Stimulated activated CD8-positive, alpha-beta memory T cell treated with anti-CD3 and anti-CD28 coated beads, Interleukin-15, amount 100 ng/mL, for 24 hours (primary cell): ENCODE results near the gene HJV.
"Not testable (repeated sequence)": the region's sequence is repeated elsewhere in the genome, so short reads cannot be mapped to it uniquely, and the experiment has no call there.

Source experiments
- DNase-seq: peaks from one replicate; pipeline ENCODE4 v3.0.0-alpha.2; 2020; ENCODE audit warnings: low read depth

Gene HJV, protein sequence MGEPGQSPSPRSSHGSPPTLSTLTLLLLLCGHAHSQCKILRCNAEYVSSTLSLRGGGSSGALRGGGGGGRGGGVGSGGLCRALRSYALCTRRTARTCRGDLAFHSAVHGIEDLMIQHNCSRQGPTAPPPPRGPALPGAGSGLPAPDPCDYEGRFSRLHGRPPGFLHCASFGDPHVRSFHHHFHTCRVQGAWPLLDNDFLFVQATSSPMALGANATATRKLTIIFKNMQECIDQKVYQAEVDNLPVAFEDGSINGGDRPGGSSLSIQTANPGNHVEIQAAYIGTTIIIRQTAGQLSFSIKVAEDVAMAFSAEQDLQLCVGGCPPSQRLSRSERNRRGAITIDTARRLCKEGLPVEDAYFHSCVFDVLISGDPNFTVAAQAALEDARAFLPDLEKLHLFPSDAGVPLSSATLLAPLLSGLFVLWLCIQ

DNA sequence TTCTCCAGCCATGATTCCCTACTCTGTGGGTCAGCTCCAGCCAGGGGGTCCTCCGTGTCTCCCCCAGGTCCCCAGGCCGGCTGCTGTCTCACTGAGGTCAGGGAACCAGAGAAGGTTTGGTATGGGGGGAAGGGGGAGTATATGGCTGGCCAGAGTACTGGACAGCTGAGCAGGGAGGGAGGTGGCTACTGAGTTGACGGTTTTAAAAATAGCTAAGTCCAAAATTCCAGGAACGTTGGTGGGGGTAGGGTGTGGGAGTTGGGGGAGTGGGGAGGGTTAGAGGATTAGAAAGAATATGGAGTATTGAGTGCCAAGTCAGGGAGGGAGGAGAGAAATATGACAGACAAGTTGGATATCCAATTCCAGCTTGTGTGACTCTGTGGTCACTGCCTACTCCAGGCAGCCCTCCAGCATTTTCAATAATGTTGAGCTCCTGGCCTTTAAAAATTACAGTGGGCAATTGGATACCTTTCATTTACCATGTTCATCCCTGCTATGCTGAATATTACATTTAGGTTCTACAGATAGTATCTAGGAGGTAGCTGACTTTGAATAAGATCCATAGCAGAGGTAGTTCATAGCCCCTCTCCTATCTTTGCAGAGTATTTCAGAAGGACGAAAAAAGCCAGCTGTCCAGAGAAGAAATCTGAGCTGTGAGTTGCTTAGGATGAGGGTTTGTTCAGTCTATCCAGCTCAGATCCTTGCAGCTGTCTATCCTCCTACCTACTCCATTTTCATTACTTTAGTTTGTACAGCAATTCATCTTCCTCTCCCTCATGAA is at the start of gene HJV:
TSS of gene HJV (minus strand) at position 114 of the 781 bp plus-strand sequence. CDS start 1,504 bp downstream, outside the sequence.
- DNase-seq, result no peak

DNA sequence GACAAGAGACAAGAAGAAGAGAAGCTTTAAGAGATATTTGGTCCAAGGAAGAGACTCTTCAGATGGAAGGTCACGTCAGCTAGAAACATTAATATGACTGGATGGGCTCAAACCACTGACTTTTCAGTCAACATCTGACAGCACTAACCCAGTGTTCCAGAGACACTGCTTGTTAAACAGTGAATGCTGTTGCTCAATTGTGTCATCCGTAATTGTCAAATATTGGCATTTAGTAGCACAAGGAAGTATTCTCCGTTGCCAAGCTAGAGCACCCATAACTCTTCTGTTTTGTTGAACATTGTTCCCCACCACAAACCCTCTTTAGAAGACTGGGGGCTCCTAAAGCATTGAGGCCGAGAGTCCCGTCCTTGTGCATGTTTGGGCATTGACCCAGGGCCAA is 37.6 kb upstream of the HJV start:
- not testable (repeated sequence) for DNase-seq

DNA sequence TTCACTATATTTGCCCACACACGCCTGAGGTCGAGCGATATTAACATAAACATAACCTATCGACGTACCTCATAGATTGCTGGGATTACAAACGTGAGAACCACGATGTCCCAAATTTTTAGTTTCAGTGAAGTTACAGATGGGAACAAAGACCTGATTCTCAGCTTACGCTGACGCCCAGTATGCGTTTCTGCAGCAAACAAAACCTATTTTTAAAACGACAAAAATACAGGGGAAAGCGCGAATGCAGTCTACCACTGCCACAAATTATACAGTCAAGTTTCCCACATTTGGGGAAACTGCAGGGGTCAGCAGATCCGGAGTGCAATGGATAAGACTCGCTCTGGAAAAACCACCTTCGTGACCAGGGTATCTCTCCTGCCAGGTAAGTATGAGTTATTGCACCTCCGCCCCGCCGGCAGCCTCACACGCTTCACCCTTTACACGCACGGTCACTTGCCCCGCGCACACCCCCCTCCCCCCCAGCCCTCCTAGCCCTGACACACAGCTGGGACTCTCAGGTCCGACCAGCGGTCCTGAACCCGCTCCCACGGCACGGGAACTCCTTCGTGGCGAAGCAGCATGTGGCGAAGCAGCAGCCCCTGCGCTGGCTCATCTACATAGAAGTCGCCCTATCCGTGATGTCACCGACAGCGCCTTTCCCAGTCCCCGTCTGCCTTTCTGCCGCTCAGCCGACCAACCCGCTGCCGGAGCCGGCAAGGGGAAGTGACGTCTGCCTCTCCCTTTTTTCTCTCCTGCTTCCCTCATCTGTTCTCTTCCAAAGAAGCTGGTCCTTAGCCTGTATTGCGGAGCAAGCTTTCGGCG is 30.5 kb upstream of the HJV start:
- DNase-seq, result peak; percentile 54

DNA sequence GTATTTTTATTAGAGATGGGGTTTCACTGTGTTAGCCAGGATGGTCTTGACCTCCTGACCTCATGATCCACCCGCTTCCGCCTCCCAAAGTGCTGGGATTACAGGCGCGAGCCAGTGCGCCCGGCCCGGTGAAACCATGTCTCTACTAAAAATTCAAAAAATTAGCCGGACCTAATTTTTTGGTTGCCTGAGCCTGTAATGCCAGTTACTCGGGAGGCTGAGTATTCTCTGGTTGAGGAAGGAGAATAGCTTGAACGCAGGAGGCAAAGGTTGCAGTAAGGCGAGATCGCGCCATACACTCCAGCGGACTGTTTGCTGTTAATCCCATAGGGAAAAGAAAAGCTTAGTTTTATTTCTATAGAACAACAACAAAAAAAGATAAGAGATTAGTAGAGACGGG is 29.9 kb upstream of the HJV start:
- DNase-seq, result no peak

DNA sequence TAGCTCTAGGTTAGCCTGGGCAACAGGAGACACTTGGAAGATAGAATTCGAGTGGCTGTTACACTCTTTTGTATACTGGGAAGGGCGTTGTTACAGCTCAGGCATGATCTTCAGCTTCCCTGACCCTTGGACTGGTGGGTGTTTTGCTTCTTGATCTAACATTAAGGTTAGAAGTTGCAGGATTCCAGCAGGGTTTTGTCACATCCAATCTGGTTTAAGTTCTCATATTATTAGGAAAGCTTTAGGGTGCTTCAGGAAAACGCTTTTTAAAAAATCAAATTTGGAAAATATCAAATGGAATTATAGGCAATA is 29.1 kb upstream of the HJV start:
- DNase-seq, result not testable (repeated sequence)

DNA sequence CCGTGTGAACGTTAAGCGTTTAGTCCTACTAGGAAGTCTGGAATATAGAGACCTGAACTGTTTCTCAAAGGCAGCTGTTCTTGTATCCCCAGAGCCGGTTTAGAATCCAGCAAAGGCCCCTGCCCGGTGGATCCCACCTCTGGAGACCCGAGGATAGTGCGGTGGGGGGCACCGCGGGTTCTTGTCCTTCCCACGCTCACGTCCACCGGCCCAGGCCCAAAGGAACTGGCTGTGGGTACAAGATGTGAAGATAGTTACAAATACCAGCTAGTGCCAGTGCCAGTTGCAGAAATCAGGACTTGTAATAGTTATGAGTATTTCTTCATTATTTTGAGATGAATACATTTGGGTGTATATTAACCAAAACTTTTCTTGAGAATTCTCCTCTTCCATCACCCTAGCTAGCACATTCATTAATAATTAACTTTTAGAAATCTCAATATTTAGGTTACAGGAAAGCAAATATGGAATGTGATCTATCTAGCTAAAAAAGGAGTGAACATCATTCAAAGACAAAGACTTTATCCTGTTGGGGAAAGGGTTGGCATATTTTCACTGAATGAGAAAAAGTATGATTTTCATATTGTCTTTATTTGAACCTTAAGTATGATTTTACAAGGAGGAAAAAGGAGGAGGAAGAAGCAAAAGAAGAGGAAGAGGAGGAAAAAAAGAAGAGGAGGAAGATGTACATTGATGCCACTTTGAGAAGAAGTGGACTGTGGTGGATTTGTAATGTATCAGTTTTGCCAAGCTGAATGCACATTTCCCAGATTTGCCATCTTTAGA is 28.5 kb upstream of the HJV start:
- DNase-seq, result not testable (repeated sequence)

DNA sequence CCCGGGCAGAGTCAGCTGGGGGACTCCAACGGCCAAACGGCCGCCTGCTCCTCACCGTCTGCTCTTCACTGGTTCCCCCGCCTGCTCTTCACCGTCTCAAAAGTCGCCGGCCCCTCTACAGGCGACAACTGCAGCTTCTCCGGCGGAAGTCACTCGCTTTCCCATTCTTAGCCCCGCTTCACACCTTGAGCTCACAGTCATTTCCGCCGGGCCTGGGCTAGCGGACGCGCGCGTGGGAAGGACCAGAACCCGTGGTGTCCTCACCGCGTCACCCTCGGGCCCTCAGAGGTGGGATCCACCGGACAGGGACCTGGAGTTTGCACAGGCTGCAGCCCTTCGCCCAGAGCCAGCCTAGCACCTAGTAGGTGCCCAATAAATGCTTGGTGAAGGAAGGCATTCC is 27.9 kb upstream of the HJV start:
- DNase-seq, result no peak

DNA sequence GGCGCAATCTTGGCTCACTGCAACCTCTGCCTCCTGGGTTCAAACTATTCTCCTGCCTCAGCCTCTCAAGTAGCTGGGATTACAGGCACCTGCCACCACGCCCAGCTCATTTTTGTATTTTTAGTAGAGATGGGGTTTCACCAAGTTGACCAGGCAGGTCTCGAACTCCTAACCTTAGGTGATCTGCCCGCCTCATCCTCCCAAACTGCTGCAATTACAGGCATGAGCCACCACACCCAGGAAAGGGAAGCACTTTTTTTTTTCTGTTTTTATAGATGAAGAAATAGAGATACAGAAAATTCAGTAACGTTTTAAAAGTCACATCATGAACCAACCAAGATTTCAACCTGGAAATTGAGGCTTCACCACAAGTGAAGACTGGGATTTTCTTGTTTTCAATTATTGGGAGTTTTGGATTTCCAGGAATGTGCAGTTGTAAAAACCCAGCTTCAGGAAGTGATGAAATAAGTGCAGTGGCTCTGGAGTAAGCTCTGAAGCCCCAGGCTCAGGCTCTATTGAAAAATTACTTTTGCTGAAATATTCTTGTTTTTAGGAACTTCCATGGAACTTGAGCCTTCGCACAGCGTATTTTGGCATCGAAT is 27.1 kb upstream of the HJV start:
- not testable (repeated sequence) for DNase-seq

DNA sequence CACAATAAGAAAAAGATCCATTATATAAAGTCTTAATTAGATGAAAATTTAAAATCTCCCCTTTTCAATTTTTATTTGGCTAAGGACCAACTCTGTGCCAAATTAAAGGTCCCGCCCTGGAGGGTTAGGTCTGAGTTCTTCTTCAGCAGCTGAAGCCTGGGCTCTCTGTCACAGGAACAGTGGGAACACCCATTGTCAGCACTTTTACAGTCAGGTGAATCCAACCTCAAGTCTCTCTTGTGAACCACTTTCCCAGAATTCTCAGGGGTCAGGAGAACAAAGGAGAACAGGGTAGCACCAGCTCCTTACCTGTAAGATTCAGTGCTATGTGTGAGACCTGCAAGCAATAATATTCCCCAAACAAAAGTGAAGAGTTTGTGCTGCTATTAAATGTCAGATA is 25.1 kb upstream of the HJV start:
- no peak for DNase-seq

DNA sequence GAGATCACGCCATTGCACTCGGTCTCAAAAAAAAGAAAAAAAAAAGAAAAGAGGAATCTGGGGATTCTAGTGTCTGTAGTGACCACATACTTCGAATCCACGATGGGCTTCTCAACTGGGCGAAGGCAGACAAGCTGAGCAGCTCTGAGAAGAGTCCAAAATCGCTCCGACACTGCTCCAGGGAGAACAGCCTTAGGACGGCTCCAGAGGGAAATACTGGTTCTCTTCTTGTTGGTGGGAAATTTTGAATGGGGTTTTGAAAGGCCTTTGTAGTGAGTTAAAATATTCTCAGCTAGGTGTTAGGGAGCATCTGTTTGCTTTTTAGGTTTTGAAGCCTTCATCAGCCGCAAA is 18.3 kb upstream of the HJV start:
- no peak for DNase-seq

DNA sequence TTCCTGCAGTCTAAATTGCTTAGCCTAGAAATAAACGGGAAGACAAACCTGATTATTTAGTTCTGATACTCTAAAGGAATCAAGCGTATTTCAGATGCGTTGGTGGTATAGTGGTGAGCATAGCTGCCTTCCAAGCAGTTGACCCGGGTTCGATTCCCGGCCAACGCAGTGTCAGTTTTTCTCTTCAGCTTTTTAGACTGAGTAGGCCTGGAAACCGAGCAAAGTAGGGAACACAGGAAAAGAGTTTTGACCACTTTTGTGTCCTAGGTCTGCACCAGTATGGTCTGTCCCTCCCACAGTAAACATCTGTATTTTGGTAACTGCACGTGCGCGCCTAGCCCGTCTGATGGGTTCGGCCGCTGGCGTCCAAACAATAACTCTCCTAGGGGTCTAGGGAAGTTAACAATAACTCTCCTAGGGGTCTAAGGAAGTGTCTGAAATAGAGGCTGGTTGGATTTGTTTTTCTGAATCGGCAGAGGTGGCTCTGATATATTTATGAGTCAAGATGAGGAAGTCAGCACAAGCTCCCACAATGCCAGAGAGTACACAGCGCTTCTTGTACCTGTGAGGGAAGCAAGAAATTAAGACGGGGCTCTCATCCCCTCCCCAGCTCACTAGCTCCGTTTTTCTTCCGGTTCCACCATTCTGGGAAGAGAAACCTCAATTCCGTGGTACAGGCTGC is 15.6 kb upstream of the HJV start:
- peak; percentile 42 for DNase-seq

DNA sequence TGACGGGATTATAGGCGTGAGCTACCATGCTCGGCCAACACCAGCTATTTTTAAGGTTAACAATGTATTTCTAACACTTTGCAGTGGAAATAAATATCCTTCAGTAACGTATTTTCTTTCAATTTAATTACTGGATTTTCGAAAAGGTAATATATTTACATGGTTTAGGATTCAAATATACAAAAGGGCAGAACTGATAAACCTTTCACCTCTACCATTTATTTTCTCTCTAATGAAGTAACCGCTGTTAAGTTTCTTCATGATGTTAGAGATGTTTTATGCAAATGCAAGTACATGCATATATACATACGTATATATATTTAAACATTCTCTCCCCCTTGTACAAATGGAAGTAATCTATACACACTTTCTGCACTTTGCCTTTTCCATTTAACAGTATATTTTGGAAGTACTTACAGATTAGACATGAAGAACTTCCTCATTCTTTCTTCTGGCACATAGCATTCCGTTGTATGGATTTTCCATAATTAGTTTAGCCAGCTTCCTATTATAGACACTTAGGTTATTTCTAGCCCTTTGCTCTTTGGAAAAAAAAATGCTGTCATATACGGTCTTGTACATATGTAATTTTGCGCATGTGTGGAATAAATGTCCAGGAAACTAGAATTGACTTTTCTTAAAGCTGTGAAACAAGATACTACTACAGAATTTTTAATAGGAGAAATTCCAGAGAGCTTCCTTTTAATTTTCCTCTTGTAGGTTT is 14.9 kb upstream of the HJV start:
- no peak for DNase-seq

DNA sequence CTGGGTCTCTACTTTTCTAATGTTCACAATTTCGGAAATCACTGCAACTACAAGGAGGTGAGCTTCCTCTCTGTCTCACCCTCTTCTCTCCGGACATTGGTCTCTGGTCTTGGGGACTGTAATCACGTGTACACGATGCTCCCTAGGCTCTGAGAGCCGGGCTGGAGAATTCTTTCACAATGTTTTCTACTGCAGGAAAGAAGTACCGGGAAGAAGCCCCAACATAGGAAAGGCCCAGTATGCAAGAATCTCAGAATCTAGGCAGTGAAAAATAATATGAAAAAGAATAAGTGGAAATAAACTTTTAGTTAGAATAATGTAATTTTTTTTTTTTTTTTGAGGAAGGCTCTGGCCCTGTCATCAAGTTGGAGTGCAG is 13.5 kb upstream of the HJV start:
- no peak for DNase-seq

DNA sequence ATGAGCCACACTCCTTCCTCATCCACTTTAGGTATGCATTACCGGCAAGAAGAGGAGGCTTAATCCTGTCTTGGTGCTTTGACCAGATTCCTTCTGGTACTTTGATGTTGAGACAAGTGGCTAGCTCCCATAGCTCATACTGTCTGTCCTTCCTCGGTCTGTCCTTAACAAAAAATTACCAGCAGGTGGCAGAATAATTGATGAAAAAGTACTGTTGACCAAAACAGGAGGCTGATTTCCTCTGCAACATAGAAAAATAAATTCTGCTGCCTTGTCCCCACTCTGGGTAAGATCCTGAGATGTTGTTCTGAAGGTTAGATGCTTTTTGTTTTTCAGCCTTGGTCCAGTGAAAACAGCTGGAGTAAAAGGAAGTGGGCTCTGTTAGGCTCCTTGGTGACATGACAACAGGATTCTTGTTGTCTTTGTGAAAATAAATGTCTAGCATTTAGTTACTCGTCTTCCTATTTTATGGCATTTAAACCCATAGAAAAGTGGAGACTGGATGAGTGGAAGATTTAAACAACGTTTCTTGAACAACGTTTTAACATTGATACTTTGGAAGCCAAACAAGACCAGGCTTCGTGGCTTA is 11.2 kb upstream of the HJV start:
- DNase-seq, result no peak

DNA sequence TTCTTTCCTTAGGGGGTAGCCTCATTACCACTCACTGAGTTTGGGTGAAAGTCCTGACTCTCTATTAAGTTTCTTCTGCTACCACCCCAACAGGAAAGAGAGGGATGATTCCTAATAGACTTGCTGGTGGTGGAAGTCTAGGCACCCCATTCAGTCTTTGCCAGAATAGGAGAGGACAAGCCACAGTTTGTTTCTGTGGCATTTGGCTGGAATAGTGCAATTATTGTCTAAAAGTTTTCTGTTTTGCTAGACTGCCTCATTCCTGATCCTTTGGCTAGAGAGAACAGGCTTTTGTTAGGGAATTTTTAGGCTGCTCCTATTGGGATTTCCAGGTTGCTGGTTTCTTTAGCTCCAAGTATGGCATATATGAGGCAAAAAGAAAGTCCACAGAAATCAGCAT is 9.9 kb upstream of the HJV start:
- no peak for DNase-seq

DNA sequence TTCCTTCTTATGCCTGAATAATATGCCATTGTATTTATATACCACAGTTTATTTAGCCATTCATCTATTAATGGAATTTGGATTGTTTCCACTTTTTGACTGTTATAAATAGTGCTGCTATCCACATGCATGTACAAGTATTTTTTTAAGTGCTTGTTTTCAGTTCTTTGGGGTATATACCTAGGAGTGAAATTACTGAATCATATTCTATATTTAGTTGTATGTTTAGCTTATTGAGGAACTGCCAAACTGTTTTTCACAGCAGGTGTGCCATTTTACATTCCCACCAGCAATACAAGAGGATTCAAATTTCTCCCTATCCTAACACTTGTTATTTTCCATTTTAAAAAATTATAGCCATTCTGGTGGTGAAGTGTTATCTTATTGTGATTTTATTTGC is 7.6 kb upstream of the HJV start:
- DNase-seq, result no peak

DNA sequence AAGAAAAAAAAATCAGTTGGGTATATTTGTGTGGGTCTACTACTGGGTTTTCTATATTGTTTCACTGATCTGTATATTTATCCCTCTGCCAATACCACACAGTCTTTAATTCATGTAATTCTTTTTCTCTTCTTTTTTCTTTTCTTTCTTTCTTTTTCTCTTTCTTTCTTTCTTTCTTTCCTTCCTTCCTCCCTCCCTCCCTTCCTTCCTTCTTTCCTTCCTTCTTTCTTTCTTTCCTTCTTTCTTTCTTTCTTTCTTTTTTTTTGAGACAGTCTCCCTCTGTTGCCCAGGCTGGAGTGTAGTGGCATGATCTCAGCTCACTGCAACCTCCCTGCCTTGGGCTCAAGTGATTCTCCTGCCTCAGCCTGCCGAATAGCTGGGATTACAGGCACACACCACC is 5.1 kb upstream of the HJV start:
- DNase-seq, result not testable (repeated sequence)

DNA sequence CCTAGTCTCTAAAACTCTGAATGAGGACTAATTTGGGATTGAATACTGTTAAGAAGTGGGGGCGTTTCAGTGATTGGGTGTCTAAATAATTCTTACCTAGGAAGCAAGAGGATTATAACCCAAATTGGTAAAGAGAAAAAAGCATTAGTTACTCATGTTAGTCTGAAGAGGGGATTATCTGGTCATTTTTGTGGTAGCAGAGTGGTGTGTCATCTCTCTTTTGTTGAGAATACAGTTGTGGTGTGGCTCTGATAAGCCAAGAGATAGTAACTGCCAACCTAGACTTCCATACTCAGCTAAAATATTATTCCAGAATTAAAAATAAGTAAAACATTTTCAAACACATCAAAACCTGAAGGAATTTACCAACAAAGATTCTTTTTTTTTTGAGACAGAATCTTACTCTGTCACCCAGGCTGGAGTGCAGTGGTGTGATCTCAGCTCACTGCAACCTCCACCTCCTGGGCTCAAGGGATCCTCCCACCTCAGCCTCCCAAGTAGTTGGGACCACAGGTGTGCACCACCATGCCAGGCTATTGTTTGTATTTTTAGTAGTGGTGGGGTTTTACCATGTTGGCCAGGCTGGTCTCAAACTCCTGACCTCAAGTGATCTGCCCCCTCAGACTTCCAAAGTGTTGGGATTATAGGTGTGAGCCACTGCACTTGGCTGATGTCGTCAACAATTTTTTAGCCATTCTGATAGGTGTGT is 4.4 kb upstream of the HJV start:
- not testable (repeated sequence) for DNase-seq

DNA sequence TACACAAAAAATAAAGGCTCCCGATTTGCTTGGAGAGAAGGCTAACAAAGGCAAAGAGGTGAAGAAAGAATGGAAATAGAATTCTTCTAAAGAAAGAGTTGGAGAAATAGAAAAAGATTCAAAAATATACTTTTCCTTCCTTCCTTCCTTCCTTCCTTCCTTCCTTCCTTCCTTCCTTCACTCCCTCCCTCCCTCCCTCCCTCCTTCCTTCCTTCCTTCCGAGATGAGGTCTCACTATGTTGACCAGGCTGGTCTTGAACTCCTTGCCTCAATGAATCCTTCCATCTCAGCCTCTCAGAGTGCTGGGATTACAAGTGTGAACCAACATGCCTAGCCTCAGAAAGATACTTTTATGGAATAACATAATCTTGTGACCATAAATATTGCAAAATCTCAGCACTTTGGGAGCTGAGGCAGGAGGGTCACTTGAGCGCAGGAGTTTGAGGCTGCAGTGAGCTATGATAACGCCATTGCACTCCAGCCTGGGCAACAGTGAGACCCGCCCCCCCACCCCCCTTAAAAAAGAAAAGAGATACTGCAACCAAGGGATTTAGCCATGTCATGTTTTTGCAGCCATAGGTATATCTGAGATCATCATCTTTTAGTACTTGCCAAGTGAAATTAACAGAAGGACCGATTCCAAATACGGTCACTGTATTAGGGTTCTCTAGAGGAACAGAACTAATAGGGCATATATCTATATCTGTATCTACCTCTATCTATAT is 1.0 kb upstream of the HJV start:
- DNase-seq, result no peak
